GM21619 (cell line): ENCODE results near the gene ARL10.

Experiments used
- ATAC-seq: cut with Tn5 transposase; IDR thresholded peaks from one replicate; pipeline ENCODE4 v1.9.1; 2021; ENCODE audit not compliant: unreplicated experiment

Gene ARL10

DNA sequence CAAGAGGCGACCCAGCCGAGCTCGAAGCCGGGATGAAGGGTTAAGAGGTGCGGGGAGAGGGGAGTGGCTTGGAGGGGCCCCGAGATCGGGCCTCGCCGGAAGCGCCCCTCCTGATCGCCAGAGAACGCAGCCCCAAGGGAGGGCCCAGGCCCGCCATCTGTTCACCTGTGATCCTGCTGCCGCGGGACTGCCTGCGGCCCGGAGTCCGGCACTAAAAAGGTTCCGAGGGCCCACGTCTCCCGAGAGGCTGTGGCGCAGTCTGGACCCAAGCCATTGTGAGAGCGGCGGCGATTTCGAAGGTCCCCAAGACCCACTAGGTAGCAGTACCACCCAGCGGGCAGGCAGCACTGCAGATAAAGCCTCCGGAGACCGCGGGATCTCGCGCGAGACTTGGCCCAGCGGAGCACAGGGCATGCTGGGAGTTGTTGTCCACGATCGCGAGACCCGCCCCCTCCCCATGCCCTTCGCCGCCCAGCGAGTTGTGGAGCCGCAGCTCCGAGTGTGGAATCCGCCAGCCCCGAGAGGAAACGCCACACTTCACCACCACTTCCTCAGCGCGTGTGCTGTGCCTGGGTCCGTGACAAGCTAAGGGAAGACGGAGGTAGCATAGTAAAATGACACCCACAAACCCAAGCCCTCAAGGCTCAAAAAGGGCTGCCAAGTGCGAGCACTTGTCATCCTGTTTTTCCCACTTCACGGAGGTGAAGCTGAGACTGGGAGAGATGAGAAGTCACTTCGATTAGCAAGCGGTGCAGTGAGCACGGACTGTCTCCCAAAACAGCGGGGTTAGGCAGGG, 3.7 kb upstream of the ARL10 start, which contains the start of gene KIAA1191:
TSS of gene KIAA1191 (minus strand) at position 328 of the 796 bp plus-strand sequence. CDS start 2,256 bp downstream, outside the sequence.
- ATAC-seq = peak; percentile 86

DNA sequence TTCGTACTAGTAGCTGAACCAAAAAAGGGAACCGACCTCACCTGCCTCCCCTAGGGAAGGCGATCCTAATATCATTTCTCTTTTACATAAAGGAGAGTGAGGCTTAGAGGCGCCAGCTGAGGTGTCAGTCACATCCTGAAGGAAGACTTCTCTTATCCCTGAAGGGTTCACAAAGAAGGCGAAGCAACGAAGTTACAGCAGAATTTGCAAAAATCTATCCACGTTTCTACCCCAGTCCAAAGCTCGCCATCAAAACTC, 3.1 kb upstream of the ARL10 start:
- ATAC-seq = peak; percentile 11

DNA sequence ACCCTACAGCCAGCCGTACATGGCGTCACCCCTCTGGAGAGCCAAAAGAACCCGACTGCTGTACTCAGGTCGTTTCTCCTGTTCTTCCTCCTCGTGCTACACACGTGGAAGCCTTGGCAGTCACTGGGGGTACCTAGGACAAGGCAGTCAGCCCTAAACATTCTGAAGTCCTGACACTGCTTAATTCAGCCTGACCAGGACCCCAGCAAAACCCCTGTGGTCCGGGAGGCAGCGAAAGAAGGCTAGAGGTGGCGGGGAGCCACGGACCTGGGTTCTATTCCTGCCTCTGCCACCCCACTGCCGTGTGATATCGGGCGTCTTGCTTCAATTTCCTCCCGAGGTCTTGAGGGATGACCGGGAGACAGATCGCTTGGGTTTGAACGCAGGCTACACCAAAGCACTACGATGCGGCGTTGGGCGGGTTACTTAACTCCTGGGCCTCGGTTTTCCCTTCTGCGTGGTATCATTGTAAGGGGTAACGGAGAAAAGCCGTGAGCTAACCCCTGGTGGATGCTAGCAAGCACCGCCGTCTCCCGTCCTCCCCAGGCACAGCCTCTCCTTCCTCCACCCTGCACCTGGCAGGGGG, 429 bp upstream of the ARL10 start:
- no peak for ATAC-seq

DNA sequence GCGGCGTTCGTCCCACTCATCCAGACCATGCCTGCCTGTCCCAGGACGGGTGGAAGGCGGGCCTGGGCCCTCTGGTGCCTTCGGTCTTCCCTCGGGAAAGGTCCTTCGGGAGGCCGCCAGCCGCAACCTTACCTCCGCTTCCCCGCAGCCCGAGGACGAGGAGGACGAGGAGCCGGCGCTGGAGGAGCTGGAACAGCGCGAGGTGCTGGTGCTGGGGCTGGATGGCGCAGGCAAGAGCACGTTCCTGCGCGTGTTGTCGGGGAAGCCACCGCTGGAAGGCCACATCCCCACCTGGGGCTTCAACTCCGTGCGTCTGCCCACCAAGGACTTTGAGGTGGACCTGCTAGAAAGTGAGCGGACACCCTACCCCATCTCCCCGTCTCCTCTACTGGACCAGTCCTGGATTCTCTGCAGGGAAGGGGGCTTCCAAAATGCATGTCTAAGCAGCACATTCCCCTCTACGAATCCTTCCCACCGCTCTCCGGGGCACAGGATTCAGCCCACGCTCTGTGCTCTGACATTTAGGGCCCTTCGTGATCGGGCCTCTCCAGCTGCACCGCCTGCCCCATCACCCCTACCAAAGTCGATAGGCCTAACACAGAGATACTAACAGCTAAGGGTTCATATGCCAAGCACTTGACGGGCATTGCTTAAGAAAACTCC, 1.1 kb downstream of the ARL10 start:
- ATAC-seq = no peak

DNA sequence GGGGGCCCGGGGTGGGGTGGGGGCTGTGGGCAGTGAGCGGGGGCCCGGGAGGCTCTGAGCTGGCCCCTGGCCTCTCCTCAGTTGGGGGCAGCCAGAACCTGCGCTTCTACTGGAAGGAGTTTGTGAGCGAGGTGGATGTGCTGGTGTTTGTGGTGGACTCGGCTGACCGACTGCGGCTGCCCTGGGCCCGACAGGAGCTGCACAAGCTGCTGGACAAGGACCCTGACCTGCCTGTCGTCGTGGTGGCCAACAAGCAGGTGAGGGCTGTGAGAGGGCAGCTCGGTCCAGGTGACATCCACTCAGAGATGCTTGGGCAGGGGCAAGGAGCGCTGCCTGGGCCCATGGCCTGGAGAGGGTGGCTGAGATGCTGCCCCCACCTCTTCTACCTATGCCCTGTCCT, 3.4 kb downstream of the ARL10 start:
- ATAC-seq = no peak

DNA sequence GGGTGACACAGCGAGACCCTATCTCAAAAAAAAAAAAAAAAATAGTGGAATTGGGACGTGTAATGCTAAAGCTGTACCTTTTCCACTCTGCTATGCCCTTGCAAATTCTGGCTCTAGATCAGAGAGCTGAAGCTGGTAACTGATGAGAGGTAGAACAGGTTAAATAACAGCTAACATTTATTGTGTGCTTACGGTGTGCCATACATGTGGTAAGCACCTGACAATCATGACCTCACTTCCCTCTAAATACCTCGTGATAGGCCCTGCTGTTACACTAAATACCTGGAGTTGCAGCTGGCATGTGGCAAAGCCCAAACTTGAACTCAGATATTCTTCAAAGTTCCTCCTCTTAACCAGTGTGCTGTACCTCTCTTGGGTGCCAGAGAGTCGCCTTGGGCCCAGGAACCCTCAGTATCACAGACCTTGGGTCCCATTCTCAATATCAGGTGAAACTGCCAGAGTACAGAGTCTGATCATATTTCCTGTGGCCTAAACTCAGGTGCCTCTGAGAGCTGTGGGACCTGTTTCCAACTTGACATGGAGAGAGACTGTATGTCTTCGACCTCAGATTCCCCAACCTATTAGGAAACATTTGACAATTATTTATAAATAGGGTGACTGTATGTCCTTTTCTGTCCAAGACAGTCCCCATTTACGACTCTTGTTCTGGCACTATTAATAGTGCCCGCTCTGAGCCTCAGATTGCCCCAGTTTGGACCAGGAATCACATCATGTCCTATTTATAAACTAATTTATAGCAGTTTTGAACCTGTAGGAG, 4.8 kb downstream of the ARL10 start:
- no peak for ATAC-seq

DNA sequence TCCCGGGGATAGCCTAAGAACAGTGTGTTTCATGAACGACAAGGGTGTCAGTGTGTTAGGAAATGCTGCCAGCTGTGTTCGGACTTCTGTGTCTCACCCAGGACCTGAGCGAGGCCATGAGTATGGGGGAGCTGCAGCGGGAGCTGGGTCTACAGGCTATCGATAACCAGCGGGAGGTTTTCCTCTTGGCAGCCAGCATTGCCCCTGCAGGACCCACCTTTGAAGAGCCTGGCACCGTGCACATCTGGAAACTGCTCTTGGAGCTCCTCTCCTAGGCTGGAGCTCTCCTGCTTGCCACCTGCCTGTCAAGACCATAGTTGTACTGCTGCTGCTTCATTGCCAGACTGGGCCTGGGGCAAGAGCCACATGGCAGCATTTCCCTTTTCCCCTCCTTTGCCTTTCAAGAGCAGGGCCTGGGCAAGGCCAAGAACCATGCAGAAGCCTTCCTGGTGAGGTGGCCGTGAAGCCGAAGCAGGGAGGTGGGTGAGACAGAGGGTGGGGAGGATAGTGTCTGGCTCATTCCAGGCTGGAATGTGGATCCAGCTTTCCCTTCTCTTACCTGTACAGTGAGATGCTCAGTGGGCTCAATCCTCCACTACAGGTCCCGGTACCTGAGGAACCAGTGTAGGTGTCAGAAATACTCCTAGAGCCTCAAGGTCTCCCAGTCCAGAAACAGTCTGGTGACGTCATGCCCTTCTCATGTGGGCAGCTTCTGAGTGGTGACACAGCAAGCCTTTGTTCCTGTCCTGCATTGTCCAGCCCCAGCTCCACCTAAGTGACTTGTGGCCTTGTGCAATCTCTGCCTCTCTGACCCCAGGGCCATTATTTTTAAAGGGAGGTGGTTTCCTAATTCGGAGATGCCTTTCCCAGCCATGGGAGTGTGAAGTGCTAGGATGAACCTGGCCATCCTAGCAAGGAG, 6.6 kb downstream of the ARL10 start:
- no peak for ATAC-seq

DNA sequence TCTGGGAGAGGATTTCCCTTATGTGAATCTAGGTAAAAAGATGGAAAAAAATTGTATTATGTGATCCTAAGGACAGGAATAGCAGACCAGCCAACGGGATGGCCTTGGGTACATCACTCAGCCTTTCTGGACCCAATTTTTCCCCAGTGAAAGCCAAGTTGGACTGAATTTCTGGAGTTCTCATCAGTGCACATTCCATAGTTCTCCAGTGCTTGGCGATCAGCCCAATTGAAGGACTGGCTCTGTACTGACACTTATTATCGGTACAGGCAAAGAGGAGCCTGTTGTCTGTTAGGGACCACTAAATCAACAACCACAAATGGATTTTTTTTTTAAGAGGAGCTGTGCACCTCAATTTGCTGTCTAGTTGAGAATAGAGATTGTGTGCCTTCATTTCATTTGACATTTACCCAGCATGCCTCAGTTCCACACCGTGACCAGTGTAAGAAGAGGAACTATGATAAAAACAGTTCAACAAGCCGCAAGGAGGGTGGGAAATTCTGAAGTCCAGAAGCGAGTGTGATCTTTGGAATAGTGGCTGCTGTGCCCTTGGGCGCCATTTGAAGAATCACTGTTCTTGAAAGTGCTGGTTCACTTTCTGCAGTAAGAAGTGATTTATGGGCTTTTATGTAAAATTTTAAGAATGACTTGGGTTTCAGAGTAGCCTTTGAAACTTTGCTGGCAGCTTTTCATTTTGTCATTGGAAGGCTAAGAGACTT, 8.0 kb downstream of the ARL10 start:
- ATAC-seq = no peak

DNA sequence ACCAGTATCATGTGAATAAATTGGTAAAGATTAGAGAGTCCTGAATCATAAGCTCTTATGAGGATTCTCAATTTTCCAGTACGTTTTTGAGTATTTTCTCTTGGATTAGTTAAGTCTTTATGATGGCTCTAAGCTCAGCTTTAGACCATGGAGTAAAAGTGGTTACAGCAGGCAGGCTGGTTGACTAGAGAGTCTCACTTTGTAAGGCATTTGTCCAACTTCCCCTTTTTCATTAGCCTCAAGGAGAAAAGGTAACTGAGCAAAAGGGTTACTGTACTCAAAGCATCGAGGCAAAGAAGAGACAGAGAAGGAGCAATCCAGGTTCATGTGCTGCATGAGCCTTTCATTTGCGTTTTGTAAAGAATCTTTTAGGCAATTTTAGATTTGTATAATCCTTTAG, 14.6 kb downstream of the ARL10 start:
- ATAC-seq = no peak

DNA sequence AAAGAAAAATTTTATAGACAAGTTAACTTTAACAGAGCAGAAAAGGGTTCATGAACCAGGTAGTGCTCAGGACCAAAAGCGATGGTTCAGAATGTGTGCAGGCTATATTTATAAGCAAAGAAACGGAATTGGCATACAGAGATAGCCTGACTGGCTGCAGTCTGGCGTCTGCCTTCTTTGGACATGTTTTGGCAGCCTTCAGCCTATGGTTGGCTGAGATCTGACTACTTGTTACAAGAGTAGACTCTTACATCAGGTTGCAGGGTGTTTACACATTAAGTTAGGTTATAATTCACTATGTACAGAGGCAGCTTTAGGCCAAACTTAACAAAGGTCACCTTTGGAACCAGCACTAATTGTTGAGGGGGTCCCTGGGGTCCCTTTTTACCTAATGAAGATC, 16.1 kb downstream of the ARL10 start:
- no peak for ATAC-seq

DNA sequence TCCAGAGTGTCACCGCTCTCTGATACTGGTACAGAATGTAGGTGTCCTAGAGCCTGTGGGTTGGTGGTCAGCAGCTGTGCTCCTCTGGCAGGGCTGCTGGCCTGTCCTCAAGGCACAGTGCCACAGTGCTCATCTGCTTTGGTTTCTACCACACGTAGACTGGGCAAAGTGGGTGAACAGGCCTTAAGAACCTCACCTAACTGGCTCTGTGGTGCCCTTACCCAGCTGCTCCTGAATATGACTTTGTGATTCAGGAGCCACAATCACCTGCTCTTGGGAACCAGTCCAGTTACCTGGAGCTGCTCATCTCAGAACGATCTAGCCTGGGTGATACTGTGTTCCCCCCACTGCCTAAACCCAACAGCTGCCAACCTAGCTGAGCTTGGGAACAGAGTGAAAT, 16.7 kb downstream of the ARL10 start:
- no peak for ATAC-seq

DNA sequence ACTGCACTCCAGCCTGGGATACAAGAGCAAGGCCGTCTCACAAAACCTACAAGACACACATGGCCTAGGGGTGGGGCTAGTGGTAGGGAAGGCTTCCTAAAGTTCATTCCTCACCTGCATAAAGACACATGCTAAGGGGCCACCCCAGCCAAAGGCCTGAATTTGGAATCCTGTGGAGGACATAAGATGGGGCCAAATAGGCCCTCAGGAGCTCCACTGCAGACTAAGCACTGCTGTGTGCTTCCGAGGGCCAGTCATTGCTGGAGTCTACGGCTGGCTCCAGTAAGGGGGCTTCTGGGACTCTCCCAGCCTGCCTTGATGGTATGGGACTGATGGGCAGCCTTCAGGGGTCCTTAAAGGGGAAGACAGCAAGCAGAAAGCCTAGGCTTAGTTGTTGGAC, 17.4 kb downstream of the ARL10 start:
- no peak for ATAC-seq

DNA sequence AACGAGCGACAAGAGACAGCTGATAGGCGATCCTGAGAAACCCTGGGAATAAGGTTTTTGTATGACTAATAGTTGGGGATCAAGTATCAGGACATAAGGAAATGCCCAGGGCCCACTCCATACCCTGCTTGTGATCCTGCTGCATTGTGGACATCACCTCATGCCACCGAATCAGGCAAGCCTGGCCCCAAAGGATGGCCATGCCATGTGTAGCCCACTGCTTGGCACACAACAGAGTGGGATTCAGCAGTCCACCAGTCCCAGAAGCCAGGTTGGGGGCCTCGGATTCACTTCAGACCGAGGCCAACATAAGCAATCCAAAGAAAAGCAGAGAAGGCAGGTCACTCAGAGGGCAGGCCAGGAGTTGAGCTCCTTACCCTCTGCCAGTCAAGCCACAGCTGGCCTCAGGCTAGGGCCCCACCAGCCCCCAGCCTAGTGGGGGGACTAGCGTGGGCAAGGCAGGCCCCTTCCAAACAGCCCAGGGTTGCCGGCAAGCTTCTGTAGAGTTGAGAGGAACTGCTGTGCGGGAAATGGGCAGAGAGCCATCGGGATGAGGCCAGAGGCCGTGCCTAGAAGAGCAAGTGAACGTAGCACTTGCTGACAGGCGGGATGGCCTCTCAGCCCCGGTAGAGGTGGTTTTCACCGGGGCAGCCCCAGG, 18.1 kb downstream of the ARL10 start:
- no peak for ATAC-seq

DNA sequence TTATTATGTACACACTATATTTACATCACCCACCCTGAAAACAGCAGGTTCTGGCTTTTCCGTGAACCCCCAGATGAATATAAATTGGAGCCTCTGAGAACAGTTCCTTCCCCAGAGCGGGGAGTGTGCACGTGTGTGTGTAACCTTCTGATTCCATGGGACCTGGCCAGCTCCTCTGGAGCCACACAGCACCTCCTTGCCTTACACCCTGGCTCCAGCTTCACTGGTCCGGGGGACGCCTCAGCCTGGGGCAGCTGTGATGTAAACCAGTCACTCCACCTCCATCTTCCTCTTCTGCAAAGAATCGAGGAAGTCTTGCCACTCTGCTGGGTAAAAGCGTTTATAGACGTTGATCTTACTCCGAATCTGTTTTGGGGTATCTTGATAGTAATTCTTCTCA, 18.7 kb downstream of the ARL10 start:
- ATAC-seq = no peak

DNA sequence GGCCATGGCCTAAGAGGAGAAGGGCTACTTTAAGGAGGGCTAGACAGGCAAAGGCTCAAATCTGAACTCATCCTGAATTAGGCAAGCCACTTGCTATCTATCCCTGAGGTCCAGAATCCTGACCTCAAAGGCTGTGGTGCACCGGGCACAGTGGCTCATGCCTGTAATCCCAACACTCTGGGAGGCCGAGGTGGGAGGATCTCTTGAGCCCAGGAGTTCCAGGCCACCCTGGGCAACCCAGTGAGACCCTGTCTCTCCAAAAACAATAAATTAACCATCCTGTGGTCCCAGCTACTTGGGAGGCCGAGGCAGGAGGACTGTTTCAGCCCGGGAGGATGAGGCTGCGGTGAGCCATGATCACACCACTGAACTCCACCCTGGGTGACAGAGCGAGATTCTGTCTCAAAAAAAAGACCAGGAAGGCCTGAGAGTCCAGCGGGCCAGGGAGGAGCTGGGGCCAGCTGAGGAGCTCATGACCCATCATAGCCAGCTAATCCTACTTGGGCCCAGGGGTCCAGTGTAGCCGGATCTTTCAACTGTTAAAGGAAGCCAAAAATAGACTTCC, 19.2 kb downstream of the ARL10 start:
- ATAC-seq = no peak

DNA sequence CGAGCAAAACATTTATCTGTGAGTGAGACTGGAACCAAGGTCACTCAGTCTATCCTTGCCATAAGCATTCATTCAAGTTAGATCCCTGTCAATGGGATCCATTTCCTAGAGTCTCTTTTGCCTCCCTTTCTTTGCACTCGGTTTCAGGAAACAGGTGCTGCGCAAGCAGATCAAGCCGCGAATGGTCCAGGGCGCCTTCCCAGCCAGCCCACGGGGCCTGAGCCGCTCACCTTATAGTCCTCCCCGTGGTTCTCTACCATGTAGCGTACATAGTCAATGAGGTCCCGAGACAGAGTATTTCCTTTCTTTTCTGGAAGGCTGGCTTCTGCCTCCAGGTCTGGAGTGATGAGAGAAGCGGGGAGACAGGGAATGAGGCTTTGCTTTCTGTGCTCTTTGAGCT, 19.7 kb downstream of the ARL10 start:
- ATAC-seq = no peak

DNA sequence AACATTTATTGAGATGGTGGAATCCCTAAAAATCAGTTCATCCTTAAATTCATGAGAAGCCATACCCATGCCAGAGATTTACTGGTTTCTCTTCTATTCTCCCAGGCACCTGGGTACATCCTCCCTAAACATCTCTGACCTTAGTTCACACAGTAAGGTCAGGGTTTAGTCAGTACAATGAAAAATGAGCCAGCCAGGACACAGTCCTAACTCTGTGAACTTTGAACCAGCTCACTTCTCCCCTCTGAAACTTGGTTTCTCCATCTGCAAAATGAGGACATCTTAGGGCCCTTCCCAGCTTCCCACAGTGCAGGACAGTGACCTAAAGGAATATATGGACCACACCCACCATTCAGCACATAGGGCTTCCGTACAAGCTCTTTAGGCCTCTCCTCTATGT, 21.2 kb downstream of the ARL10 start:
- ATAC-seq = no peak

DNA sequence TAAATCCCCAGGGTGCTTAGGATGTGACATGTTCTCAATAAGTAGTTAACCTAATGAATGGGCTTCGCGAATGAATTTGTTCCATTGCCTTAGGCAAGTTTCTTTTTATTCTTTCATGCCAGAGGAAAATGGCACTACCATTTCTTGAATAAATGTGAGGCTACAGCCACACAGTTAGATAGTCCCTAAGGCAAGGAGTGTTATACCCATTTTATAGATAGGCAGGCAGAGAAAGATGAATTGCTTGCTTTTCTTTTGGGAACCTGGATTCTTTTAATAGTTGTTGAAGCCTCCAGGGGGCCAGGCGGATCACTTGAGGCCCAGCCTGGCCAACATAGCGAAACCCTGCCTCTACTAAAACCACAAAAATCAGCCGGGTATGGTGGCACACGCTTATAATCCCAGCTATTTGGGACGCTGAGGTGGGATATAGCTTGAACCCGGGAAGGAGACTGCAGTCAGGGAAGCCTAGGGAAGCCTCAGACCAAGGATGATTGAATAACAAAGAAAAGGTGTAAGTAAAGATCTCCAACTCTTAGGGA, 22.2 kb downstream of the ARL10 start:
- no peak for ATAC-seq

DNA sequence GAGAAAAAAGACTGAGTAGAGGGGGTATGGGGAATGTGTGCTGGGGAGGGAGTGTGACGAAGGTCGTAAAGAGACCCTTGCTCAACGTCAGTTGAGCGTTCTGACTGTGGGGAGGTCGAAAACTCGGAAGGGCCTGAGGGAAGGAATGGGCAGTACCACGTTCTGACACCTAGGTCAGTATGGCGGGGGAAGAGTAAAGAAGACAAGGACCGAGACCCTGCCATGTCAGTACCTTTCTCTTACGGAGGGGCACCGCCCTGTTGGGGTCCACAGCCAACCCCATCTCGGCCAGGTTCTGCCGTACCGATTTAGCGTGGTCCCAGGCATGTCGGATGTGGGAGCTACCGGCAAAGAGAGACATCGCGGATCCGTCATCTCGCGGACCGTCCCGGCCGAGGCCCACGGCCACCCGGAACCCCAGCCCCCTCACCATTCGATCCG, 22.7 kb downstream of the ARL10 start:
- ATAC-seq = peak; percentile 1
